ENCODE data around the gene LTBP1.

The LTBP1 gene

DNA sequence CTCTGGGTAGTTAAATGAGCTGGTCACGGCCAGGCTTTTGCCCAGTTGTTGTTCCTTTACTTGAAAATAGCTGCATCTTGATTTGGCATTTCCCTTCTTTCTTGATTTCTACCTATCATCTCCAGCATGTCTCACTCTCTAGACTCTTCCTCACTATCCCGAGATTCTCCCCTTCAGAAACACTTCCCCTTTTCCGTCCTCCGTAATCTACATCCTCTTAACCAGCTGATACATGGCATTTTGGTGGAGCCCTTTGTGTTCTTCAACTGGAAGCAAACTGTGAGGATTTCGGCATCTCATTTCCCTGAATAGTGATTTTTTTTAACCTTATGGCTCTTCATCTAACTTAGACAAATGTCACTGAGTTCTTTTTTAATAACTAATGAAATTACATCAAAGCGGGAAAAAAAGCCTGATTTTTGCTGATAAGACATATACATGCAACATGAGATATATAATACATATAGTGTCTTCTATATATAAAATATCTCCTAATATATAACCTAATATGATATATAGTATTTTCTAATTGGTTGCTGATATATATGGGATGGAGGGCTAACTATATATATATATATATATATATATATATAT lies 309.5 kb downstream of the LTBP1 start:
- no peaks in the 10 kb centered on the region for H3K36me3 ChIP-seq (ENCODE audit: control insufficient read depth, insufficient read depth, low read length)
- no peaks in the 10 kb centered on the region for H3K4me1 ChIP-seq (ENCODE audit: control insufficient read depth, insufficient read depth, low read length, poor library complexity, severe bottlenecking)
- 92 to 96% methylated on average over 4 to 5 of the region's 6 CpGs for WGBS, 2 experiments (ENCODE audit: insufficient coverage in 2 of 2)
- H3K27ac ChIP-seq (ENCODE audit: low read depth, low read length, severe bottlenecking): no peak overlapping the region
- no peaks in the 10 kb centered on the region for H3K9me3 ChIP-seq (ENCODE audit: control insufficient read depth, low read length)
- no peak overlapping the region for H3K4me3 ChIP-seq (ENCODE audit: extremely low read depth, insufficient read depth, low read length, poor library complexity, severe bottlenecking)

DNA sequence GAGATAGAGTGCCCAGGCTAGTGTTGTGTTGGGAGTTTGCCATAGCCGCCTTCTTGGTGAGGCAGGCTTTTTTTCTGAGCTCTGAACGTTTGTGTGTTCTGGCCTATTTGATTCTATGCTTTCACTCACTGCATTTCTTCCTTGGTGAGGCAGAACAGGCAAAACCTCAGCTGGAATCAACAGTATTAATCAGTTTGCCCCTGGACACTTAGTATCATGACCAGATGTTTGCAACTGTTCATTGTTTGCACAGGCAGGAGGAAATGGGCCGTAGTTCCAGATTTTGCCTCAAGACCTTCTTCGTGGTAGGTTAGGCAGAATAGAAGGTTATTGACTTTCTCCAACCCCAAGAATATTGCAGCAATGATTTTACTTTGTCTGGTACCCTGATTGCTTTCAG lies 311.6 kb downstream of the LTBP1 start:
- WGBS, 2 experiments (ENCODE audit: insufficient coverage in 2 of 2): 93 to 97% methylated on average over 3 to 4 of the region's 4 CpGs
- no peak overlapping the region for H3K4me3 ChIP-seq (ENCODE audit: extremely low read depth, insufficient read depth, low read length, poor library complexity, severe bottlenecking)
- H3K36me3 ChIP-seq (ENCODE audit: control insufficient read depth, insufficient read depth, low read length): peaks cover 5% of the 10 kb centered on the region
- H3K4me1 ChIP-seq (ENCODE audit: control insufficient read depth, insufficient read depth, low read length, poor library complexity, severe bottlenecking): no peaks in the 10 kb centered on the region
- no peaks in the 10 kb centered on the region for H3K9me3 ChIP-seq (ENCODE audit: control insufficient read depth, low read length)
- no peak overlapping the region for H3K27ac ChIP-seq (ENCODE audit: low read depth, low read length, severe bottlenecking)

DNA sequence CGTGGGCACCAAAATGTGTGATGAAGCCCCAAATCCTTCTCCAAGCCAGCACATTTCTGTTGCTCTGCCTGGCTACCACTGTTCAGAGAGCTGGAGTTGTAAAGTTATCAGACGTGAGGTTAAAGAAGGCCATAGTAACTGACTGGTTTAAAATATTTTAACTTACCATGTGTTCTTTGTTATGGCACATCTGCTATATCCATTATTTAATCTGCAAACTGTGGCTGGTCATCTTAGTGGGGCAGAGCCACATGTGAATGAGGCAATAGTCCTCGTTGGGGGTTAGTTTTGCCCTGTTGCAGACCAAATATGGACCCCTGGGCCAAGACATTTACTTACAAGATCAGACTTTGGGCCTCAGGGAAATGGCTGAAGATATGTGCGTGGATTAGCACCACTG lies 315.3 kb downstream of the LTBP1 start:
- Histone ChIP-seq H3K4me1 (ENCODE audit: control insufficient read depth, insufficient read depth, low read length, poor library complexity, severe bottlenecking) (no peaks in the 10 kb centered on the region), H3K4me3 (ENCODE audit: extremely low read depth, insufficient read depth, low read length, poor library complexity, severe bottlenecking) (no peak overlapping the region), H3K27ac (ENCODE audit: low read depth, low read length, severe bottlenecking) (no peak overlapping the region), H3K36me3 (ENCODE audit: control insufficient read depth, insufficient read depth, low read length) (peaks cover 29% of the 10 kb centered on the region), H3K9me3 (ENCODE audit: control insufficient read depth, low read length) (peaks cover 12% of the 10 kb centered on the region)
- 92 to 100% methylated on average over 1 to 2 of the region's 4 CpGs for WGBS, 2 experiments (ENCODE audit: insufficient coverage in 2 of 2)

DNA sequence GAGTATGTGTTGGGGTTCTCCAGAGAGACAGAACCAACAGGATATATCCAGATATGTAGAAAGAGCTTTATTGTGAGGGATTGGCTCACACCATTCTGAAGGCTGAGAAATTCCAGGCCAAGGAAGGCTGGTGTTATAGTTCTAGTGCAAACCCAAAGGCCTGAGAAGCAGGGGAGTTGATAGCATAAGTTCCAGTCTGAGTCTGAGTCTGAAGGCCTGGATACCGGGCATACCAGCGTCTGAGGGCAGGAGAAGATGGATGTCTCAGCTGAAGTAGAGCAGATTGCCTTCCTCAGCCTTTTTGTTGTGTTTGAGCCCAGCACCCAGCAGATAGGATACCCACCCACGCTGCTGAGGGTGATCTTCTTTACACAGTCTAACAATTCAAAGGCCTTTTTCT lies 318.0 kb downstream of the LTBP1 start:
- WGBS, 2 experiments (ENCODE audit: insufficient coverage in 2 of 2): 92 to 100% methylated on average over 1 to 3 of the region's 3 CpGs
- peaks cover 31% of the 10 kb centered on the region for H3K36me3 ChIP-seq (ENCODE audit: control insufficient read depth, insufficient read depth, low read length)
- H3K27ac ChIP-seq (ENCODE audit: low read depth, low read length, severe bottlenecking): no peak overlapping the region
- H3K4me1 ChIP-seq (ENCODE audit: control insufficient read depth, insufficient read depth, low read length, poor library complexity, severe bottlenecking): no peaks in the 10 kb centered on the region
- no peak overlapping the region for H3K4me3 ChIP-seq (ENCODE audit: extremely low read depth, insufficient read depth, low read length, poor library complexity, severe bottlenecking)
- H3K9me3 ChIP-seq (ENCODE audit: control insufficient read depth, low read length): peaks cover 16% of the 10 kb centered on the region

GRCh38 chr2:33265584-33266338 lies 319.0 kb downstream of the LTBP1 start:
- no peak overlapping the region for H3K4me3 ChIP-seq (ENCODE audit: extremely low read depth, insufficient read depth, low read length, poor library complexity, severe bottlenecking)
- H3K4me1 ChIP-seq (ENCODE audit: control insufficient read depth, insufficient read depth, low read length, poor library complexity, severe bottlenecking): no peaks in the 10 kb centered on the region
- no peak overlapping the region for H3K27ac ChIP-seq (ENCODE audit: low read depth, low read length, severe bottlenecking)
- peaks cover 16% of the 10 kb centered on the region for H3K9me3 ChIP-seq (ENCODE audit: control insufficient read depth, low read length)
- peaks cover 31% of the 10 kb centered on the region for H3K36me3 ChIP-seq (ENCODE audit: control insufficient read depth, insufficient read depth, low read length)
- WGBS, 2 experiments (ENCODE audit: insufficient coverage in 2 of 2): 94 to 100% methylated on average over 3 to 5 of the region's 5 CpGs

DNA sequence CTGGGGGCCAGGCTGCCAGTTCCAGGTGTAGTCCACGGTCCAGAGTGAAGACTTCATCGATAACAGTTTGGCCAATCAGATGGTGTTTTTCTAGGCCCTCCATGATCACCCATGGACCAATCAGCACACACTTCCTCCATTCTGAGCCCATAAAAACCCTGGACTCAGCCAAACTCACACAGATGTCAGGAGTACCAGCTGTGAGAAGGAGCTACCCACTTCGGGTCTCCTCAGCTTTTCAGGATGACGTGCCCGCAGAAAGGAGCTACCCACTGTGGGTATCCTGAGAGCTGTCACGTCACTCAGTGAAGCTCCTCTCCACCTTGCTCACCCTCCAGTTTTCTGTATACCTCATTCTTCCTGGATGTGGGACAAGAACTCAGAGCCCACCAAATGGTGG lies 319.7 kb downstream of the LTBP1 start:
- H3K4me1 ChIP-seq (ENCODE audit: control insufficient read depth, insufficient read depth, low read length, poor library complexity, severe bottlenecking): no peaks in the 10 kb centered on the region
- peaks cover 31% of the 10 kb centered on the region for H3K36me3 ChIP-seq (ENCODE audit: control insufficient read depth, insufficient read depth, low read length)
- no peak overlapping the region for H3K27ac ChIP-seq (ENCODE audit: low read depth, low read length, severe bottlenecking)
- WGBS, 2 experiments (ENCODE audit: insufficient coverage in 2 of 2): 86 to 100% methylated on average over 4 to 6 of the region's 6 CpGs
- H3K9me3 ChIP-seq (ENCODE audit: control insufficient read depth, low read length): peaks cover 16% of the 10 kb centered on the region
- no peak overlapping the region for H3K4me3 ChIP-seq (ENCODE audit: extremely low read depth, insufficient read depth, low read length, poor library complexity, severe bottlenecking)

GRCh38 chr2:33267043-33267442 lies 320.3 kb downstream of the LTBP1 start:
- Histone ChIP-seq H3K4me1 (ENCODE audit: control insufficient read depth, insufficient read depth, low read length, poor library complexity, severe bottlenecking) (no peaks in the 10 kb centered on the region), H3K36me3 (ENCODE audit: control insufficient read depth, insufficient read depth, low read length) (peaks cover 31% of the 10 kb centered on the region), H3K4me3 (ENCODE audit: extremely low read depth, insufficient read depth, low read length, poor library complexity, severe bottlenecking) (no peak overlapping the region), H3K9me3 (ENCODE audit: control insufficient read depth, low read length) (peaks cover 16% of the 10 kb centered on the region), H3K27ac (ENCODE audit: low read depth, low read length, severe bottlenecking) (no peak overlapping the region)
- 100% methylated on average over 2 of the region's 2 CpGs for WGBS, 2 experiments (ENCODE audit: insufficient coverage in 2 of 2)

DNA sequence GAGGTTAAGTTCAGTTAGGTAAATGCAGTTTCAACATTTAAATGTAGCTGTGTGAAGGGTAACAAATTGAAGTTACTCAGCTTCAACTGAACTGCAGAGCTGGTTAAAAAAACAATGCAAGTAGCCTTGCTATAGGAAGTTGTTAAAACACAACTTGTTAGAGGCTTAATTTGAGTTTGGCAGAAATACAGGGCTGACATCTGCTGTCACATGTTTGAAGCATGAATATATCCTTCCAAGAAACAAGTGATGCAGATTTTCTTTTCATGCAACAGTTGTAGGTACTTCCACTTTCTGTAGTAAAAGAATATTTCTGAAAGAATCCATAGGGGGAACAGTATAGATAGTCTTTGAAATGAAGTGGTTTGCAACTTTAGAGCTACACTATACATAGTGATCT lies 321.0 kb downstream of the LTBP1 start:
- peaks cover 31% of the 10 kb centered on the region for H3K36me3 ChIP-seq (ENCODE audit: control insufficient read depth, insufficient read depth, low read length)
- no peak overlapping the region for H3K4me3 ChIP-seq (ENCODE audit: extremely low read depth, insufficient read depth, low read length, poor library complexity, severe bottlenecking)
- H3K4me1 ChIP-seq (ENCODE audit: control insufficient read depth, insufficient read depth, low read length, poor library complexity, severe bottlenecking): no peaks in the 10 kb centered on the region
- H3K9me3 ChIP-seq (ENCODE audit: control insufficient read depth, low read length): peaks cover 16% of the 10 kb centered on the region
- H3K27ac ChIP-seq (ENCODE audit: low read depth, low read length, severe bottlenecking): no peak overlapping the region

- H3K36me3 ChIP-seq (ENCODE audit: control insufficient read depth, insufficient read depth, low read length): peaks cover 26% of the 10 kb centered on the region
- peaks cover 16% of the 10 kb centered on the region for H3K9me3 ChIP-seq (ENCODE audit: control insufficient read depth, low read length)
- H3K27ac ChIP-seq (ENCODE audit: low read depth, low read length, severe bottlenecking): no peak overlapping the region
- H3K4me3 ChIP-seq (ENCODE audit: extremely low read depth, insufficient read depth, low read length, poor library complexity, severe bottlenecking): no peak overlapping the region
- whole genome bisulfite sequencing, 2 experiments (ENCODE audit: insufficient coverage in 2 of 2): no CpG with 5 or more reads among the region's 4 CpGs
- H3K4me1 ChIP-seq (ENCODE audit: control insufficient read depth, insufficient read depth, low read length, poor library complexity, severe bottlenecking): no peaks in the 10 kb centered on the region
Observed at GRCh38 chr2:33268246-33268831, 321.6 kb downstream of the LTBP1 start.

- 89 to 95% methylated on average over 2 to 3 of the region's 4 CpGs for WGBS, 2 experiments (ENCODE audit: insufficient coverage in 2 of 2)
- no peak overlapping the region for H3K4me3 ChIP-seq (ENCODE audit: extremely low read depth, insufficient read depth, low read length, poor library complexity, severe bottlenecking)
Observed at GRCh38 chr2:33272001-33272400, 325.2 kb downstream of the LTBP1 start.

GRCh38 chr2:33273479-33273878 lies 326.7 kb downstream of the LTBP1 start:
- peaks cover 15% of the 10 kb centered on the region for H3K36me3 ChIP-seq (ENCODE audit: control insufficient read depth, insufficient read depth, low read length)
- no peak overlapping the region for H3K4me3 ChIP-seq (ENCODE audit: extremely low read depth, insufficient read depth, low read length, poor library complexity, severe bottlenecking)
- no peaks in the 10 kb centered on the region for H3K4me1 ChIP-seq (ENCODE audit: control insufficient read depth, insufficient read depth, low read length, poor library complexity, severe bottlenecking)
- no peaks in the 10 kb centered on the region for H3K9me3 ChIP-seq (ENCODE audit: control insufficient read depth, low read length)
- WGBS, 2 experiments (ENCODE audit: insufficient coverage in 2 of 2): no CpG with 5 or more reads among the region's 1 CpG
- no peak overlapping the region for H3K27ac ChIP-seq (ENCODE audit: low read depth, low read length, severe bottlenecking)

More at GRCh38 chr2:33272001-33272400, 325.2 kb downstream of the LTBP1 start:
- H3K27ac ChIP-seq (ENCODE audit: low read depth, low read length, severe bottlenecking): no peak overlapping the region
- H3K9me3 ChIP-seq (ENCODE audit: control insufficient read depth, low read length): peaks cover 4% of the 10 kb centered on the region
- H3K4me1 ChIP-seq (ENCODE audit: control insufficient read depth, insufficient read depth, low read length, poor library complexity, severe bottlenecking): no peaks in the 10 kb centered on the region
- H3K36me3 ChIP-seq (ENCODE audit: control insufficient read depth, insufficient read depth, low read length): peaks cover 15% of the 10 kb centered on the region

All from mesodermal cell (in vitro differentiated cells).